ENCODE measurements around the gene FBXO38. TPM values are rescaled to one million over a fixed set of nuclear protein-coding genes. Genes with fewer than 3 reads are reported as not detected.
A peak's percentile ranks its signal among the peaks of the same experiment; 100 is the strongest.
"Not testable (repeated sequence)": the region's sequence is repeated elsewhere in the genome, so short reads cannot be mapped to it uniquely, and the experiment has no call there.

The FBXO38 gene
- total RNA-seq, 1 donor from 2014 or later = 32.9 TPM

DNA sequence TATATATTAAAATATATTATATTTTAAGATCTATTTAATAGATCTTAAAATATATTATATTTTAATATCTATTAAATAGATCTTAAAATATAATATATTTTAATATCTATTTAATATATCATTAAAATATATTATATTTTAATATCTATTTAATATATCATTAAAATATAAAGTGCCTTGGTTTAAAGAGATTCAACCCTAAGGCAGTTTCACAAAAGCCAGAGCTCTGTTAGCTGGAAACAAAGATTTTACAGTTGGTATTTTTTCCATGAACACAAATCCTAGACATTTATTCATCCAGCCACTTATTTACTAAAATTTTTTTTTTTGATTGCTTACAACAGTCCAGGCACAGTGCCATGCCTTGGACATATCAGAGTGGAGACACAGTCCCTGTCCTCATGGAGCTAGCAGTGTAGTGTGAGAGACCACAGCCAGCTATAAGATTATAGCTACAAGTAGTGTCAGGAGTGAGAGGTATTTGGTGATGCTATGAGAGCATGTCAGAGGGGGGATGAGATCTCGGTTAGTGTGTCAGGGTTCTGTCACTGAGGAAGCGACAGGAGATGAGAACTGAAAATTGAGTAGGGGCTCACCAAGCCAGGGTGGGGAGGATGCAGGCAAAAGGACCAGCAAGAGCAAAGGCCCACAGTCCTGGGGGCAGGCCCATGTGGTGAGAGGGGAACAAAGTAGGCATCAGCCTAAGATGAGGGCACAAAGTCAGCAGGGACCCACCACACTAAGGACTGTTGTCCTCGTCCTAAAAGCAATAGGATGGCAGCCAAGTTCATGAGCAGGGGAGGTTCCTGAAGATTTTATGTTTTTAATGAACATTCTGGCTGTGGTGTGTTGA, 74.5 kb downstream of the FBXO38 start:
- no peaks in the 10 kb centered on the region for H3K36me3 ChIP-seq (ENCODE audit: control insufficient read depth, insufficient read depth, low read length)
- no peaks in the 10 kb centered on the region for H3K27me3 ChIP-seq (ENCODE audit: control insufficient read depth, insufficient read depth, low read length)
- no peak overlapping the region for H3K4me3 ChIP-seq (ENCODE audit: low read depth, low read length)
- FAIRE-seq (no peak), DNase-seq (ENCODE audit: low read depth) (no peak)
- TF ChIP-seq, protein P1, sequence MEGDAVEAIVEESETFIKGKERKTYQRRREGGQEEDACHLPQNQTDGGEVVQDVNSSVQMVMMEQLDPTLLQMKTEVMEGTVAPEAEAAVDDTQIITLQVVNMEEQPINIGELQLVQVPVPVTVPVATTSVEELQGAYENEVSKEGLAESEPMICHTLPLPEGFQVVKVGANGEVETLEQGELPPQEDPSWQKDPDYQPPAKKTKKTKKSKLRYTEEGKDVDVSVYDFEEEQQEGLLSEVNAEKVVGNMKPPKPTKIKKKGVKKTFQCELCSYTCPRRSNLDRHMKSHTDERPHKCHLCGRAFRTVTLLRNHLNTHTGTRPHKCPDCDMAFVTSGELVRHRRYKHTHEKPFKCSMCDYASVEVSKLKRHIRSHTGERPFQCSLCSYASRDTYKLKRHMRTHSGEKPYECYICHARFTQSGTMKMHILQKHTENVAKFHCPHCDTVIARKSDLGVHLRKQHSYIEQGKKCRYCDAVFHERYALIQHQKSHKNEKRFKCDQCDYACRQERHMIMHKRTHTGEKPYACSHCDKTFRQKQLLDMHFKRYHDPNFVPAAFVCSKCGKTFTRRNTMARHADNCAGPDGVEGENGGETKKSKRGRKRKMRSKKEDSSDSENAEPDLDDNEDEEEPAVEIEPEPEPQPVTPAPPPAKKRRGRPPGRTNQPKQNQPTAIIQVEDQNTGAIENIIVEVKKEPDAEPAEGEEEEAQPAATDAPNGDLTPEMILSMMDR (IDR thresholded peaks at IDR 0.05; ENCODE audit: insufficient read depth, low read length, severe bottlenecking) = no peak

DNA sequence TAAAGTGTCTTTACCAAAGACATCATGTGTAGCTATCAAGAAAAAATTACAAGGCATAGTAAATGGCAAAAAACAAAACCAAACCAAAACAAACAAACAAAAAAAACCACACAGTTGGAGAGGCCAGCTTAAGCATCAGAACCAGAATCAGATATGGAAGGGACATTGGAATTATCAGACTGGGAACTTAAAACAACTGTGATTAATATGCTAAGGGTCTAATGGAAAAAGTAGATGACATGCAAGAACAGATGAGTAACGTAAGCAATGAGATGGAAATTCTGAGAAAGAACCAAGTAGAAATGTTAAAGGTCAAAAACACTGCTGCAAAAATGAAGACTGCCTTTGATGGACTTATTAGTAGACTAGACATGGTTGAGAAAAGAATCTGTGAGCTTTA, 75.9 kb downstream of the FBXO38 start:
- no peak for DNase-seq (ENCODE audit: low read depth)
- no peaks in the 10 kb centered on the region for H3K27me3 ChIP-seq (ENCODE audit: control insufficient read depth, insufficient read depth, low read length)
- TF ChIP-seq, protein P1 (IDR thresholded peaks at IDR 0.05; ENCODE audit: insufficient read depth, low read length, severe bottlenecking) = no peak
- H3K4me3 ChIP-seq (ENCODE audit: low read depth, low read length) = no peak overlapping the region
- no peak for FAIRE-seq
- H3K36me3 ChIP-seq (ENCODE audit: control insufficient read depth, insufficient read depth, low read length) = no peaks in the 10 kb centered on the region

DNA sequence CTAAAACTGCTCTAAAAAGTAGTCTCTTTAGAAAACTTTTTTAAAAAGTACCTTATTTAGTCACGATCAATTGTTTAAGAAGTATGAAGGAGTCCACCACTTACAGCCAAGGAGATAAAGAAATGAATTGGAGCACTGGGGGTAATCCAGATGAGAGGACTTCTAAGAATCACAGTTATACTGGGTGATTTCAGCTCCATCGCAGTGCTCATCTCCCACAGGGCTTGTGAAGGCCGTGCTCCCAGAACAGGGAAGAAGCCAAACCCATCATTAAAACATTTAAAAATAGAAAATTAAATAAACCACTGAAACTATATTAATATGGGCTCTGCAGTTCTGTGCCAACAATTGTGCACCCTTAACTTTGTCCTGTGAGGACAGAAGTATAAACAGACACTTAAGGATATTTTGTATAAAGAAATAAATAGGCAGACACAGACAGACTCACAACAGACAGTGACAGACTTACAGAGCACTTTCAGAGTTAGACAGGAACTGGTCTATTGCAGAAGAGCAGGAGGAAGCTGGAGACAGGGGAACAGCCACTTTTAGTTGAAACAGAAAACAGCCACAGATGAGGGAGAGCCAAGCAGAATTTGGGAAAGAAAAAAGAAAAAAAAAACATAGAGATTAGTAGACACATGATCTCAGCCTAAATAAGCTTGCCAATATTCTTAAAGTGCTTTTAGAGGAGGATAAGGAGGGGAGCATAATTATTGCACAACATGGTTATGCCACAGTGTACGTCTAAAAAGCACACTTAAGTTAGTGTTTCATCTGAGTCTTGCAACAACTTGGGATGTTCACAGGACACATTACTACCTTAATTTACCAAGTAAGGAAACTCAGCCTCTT, 81.8 kb downstream of the FBXO38 start:
- Histone ChIP-seq H3K27me3 (ENCODE audit: control insufficient read depth, insufficient read depth, low read length) (no peaks in the 10 kb centered on the region), H3K4me3 (ENCODE audit: low read depth, low read length) (no peak overlapping the region), H3K36me3 (ENCODE audit: control insufficient read depth, insufficient read depth, low read length) (no peaks in the 10 kb centered on the region)
- no peak for DNase-seq (ENCODE audit: low read depth)
- TF ChIP-seq, protein P1 (IDR thresholded peaks at IDR 0.05; ENCODE audit: insufficient read depth, low read length, severe bottlenecking) = no peak
- FAIRE-seq = no peak

DNA sequence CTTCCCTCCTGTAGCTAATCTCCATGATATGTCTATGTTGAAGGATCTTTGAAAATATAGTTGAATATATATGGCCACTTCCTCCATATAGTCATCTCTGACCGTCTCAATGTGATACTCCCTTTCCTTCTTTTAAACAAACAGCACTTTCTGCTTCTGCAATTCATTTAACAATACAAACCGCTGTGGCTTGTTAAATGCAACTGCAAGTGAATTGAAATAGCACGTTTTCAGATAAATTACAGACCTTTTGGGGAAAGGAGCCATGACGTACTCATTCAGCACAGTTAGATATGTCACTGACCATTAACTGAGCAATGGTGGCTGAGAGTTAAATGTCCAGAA, 82.5 kb downstream of the FBXO38 start:
- TF ChIP-seq, protein P1 (IDR thresholded peaks at IDR 0.05; ENCODE audit: insufficient read depth, low read length, severe bottlenecking) = no peak
- H3K4me3 ChIP-seq (ENCODE audit: low read depth, low read length) = no peak overlapping the region
- H3K36me3 ChIP-seq (ENCODE audit: control insufficient read depth, insufficient read depth, low read length) = no peaks in the 10 kb centered on the region
- DNase-seq (ENCODE audit: low read depth) (no peak), FAIRE-seq (no peak)
- H3K27me3 ChIP-seq (ENCODE audit: control insufficient read depth, insufficient read depth, low read length) = no peaks in the 10 kb centered on the region

DNA sequence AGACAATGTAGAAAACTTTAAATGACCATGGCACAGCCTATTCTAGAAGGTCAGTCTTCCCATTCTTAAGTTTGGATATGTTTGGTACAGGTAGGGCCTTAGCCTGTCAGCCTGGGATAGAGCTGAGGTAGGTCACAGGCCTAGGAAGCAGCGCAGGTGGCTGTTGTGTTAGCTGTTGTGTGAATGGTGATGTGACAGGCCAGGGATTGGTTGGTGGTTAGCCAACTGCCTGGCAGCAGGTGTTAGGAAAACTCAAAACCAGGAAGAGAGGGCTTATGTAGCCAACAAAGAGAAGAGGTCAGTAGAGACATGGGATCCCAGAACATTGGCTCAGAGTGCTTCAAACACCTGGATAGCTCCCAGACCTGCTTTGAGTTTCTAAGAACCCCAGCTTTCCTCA, 84.2 kb downstream of the FBXO38 start:
- TF ChIP-seq, protein P1 (IDR thresholded peaks at IDR 0.05; ENCODE audit: insufficient read depth, low read length, severe bottlenecking) = no peak
- Histone ChIP-seq H3K4me3 (ENCODE audit: low read depth, low read length) (no peak overlapping the region), H3K36me3 (ENCODE audit: control insufficient read depth, insufficient read depth, low read length) (no peaks in the 10 kb centered on the region), H3K27me3 (ENCODE audit: control insufficient read depth, insufficient read depth, low read length) (no peaks in the 10 kb centered on the region)
- FAIRE-seq (peak; percentile 62), DNase-seq (ENCODE audit: low read depth) (no peak)

DNA sequence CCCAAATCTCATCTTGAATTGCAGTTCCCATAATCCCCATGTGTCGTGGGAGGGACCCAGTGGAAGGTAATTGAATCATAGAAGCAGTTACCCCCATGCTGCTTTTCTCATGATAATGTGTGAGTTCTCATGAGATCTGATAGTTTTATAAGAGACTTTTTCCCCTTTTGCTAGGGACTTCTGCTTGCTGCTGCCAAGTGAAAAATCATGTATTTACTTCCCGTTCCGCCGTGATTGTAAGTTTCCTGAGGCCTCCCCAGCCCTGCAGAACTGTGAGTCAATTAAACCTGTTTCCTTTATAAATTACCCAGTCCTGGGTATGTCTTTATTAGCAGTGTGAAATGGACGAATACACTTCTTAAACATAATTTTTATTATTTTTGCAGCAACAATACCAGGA, 85.0 kb downstream of the FBXO38 start:
- FAIRE-seq; H3K27me3 ChIP-seq (ENCODE audit: control insufficient read depth, insufficient read depth, low read length); H3K36me3 ChIP-seq (ENCODE audit: control insufficient read depth, insufficient read depth, low read length); DNase-seq (ENCODE audit: low read depth); H3K4me3 ChIP-seq (ENCODE audit: low read depth, low read length): not testable (repeated sequence)

Measured in bronchial epithelial cell (primary cell).